OCI-LY3 (cell line): ENCODE results near the gene NLE1.
"Not testable (repeated sequence)": the region's sequence is repeated elsewhere in the genome, so short reads cannot be mapped to it uniquely, and the experiment has no call there.

Source experiments
- CTCF ChIP-seq: fragments of 200-600, 300-600 bp; sonication (generic); IDR thresholded peaks from 2 replicates; pipeline ENCODE4 v1.5.1; 2014; ENCODE audit warnings: antibody characterized with exemption, low read length, low read depth
- EZH2phosphoT487 ChIP-seq: fragments of 200-600 bp; shearing (Covaris generic); IDR thresholded peaks from 2 replicates; pipeline ENCODE4 v1.6.1; 2018; ENCODE audit warnings: antibody characterized with exemption, mixed run types, low read depth

GRCh38 chr17:35151080-35151479 lies 9.0 kb upstream of the NLE1 start:
- not testable (repeated sequence) for TF ChIP-seq CTCF, EZH2phosphoT487
